Measurements from ENCODE around the gene MGAT3. TPM values are rescaled to one million over a fixed set of nuclear protein-coding genes. Genes with fewer than 3 reads are reported as not detected.

MGAT3 gene
- polyA plus RNA-seq, 1 experiment = 0.10 TPM

- ChIA-PET CTCF (no interaction called here), POLR2A (no interaction called here)
- Histone ChIP-seq H3K27me3 (ENCODE audit: control insufficient read depth, insufficient read depth, low read length) (no peaks in the 10 kb centered on the region), H3K27ac (ENCODE audit: low read depth, low read length) (no peak overlapping the region), H3K4me3 (ENCODE audit: low read depth, low read length) (no peak overlapping the region), H3K9me3 (ENCODE audit: control insufficient read depth, insufficient read depth, low read length) (no peaks in the 10 kb centered on the region)
- no peak for DNase-seq (ENCODE audit: low read depth, low spot score)
- TF ChIP-seq, protein P1, sequence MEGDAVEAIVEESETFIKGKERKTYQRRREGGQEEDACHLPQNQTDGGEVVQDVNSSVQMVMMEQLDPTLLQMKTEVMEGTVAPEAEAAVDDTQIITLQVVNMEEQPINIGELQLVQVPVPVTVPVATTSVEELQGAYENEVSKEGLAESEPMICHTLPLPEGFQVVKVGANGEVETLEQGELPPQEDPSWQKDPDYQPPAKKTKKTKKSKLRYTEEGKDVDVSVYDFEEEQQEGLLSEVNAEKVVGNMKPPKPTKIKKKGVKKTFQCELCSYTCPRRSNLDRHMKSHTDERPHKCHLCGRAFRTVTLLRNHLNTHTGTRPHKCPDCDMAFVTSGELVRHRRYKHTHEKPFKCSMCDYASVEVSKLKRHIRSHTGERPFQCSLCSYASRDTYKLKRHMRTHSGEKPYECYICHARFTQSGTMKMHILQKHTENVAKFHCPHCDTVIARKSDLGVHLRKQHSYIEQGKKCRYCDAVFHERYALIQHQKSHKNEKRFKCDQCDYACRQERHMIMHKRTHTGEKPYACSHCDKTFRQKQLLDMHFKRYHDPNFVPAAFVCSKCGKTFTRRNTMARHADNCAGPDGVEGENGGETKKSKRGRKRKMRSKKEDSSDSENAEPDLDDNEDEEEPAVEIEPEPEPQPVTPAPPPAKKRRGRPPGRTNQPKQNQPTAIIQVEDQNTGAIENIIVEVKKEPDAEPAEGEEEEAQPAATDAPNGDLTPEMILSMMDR (IDR thresholded peaks at IDR 0.05; ENCODE audit: low read depth, low read length) = no peak
Measured at GRCh38 chr22:39432361-39432811, 24.4 kb upstream of the MGAT3 start.

GRCh38 chr22:39433476-39434242 lies 23.2 kb upstream of the MGAT3 start:
- H3K27me3 ChIP-seq (ENCODE audit: control insufficient read depth, insufficient read depth, low read length) = no peaks in the 10 kb centered on the region
- no peak overlapping the region for H3K4me3 ChIP-seq (ENCODE audit: low read depth, low read length)
- TF ChIP-seq, protein P1 (IDR thresholded peaks at IDR 0.05; ENCODE audit: low read depth, low read length) = no peak
- ChIA-PET CTCF (interaction anchor here (1.0 kb wide), 1 partner anchor 82 kb away, joined by 3 read pairs; no protein-coding TSS in a partner anchor), POLR2A (interaction anchor here (1.2 kb wide), 1 partner anchor 14 kb away, joined by 3 read pairs; no protein-coding TSS in a partner anchor)
- H3K9me3 ChIP-seq (ENCODE audit: control insufficient read depth, insufficient read depth, low read length) = no peaks in the 10 kb centered on the region
- no peak overlapping the region for H3K27ac ChIP-seq (ENCODE audit: low read depth, low read length)
- DNase-seq (ENCODE audit: low read depth, low spot score) = no peak

- ChIA-PET POLR2A (interaction anchor here (1.2 kb wide), 1 partner anchor 14 kb away, joined by 3 read pairs; no protein-coding TSS in a partner anchor), CTCF (interaction anchor here (1.0 kb wide), 1 partner anchor 82 kb away, joined by 3 read pairs; no protein-coding TSS in a partner anchor)
- Histone ChIP-seq H3K27ac (ENCODE audit: low read depth, low read length) (no peak overlapping the region), H3K4me3 (ENCODE audit: low read depth, low read length) (no peak overlapping the region), H3K9me3 (ENCODE audit: control insufficient read depth, insufficient read depth, low read length) (no peaks in the 10 kb centered on the region), H3K27me3 (ENCODE audit: control insufficient read depth, insufficient read depth, low read length) (no peaks in the 10 kb centered on the region)
- TF ChIP-seq, protein P1 (IDR thresholded peaks at IDR 0.05; ENCODE audit: low read depth, low read length) = no peak
- DNase-seq (ENCODE audit: low read depth, low spot score) = no peak
Measured at GRCh38 chr22:39434243-39434653, 22.6 kb upstream of the MGAT3 start.

GRCh38 chr22:39434721-39435120 lies 22.1 kb upstream of the MGAT3 start:
- Histone ChIP-seq H3K27ac (ENCODE audit: low read depth, low read length) (no peak overlapping the region), H3K9me3 (ENCODE audit: control insufficient read depth, insufficient read depth, low read length) (no peaks in the 10 kb centered on the region), H3K27me3 (ENCODE audit: control insufficient read depth, insufficient read depth, low read length) (no peaks in the 10 kb centered on the region), H3K4me3 (ENCODE audit: low read depth, low read length) (no peak overlapping the region)
- DNase-seq (ENCODE audit: low read depth, low spot score) = no peak
- ChIA-PET CTCF (no interaction called here), POLR2A (interaction anchor here (1.2 kb wide), 1 partner anchor 15 kb away, joined by 3 read pairs; no protein-coding TSS in a partner anchor)
- TF ChIP-seq, protein P1 (IDR thresholded peaks at IDR 0.05; ENCODE audit: low read depth, low read length) = no peak

DNA sequence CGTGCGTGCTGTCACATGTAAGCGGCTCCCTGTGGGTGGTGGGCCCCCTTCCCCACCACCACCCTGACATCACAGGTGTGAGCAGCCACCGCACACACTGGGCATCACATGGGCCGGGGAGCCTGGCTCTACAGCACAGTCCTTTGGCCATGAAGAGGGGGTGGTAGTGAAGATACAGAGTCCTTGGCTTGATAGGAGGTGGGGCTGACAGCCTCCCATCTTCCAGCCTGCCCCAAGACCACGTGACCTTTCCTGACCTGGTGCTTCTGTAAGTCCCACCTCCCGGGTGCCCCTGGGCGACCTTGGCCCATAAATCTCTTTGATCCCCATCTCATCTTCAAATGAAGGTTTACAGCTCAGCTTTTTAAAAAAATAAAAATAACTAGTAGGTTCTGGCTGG lies 21.2 kb upstream of the MGAT3 start:
- TF ChIP-seq, protein P1 (IDR thresholded peaks at IDR 0.05; ENCODE audit: low read depth, low read length) = no peak
- Histone ChIP-seq H3K4me3 (ENCODE audit: low read depth, low read length) (no peak overlapping the region), H3K27me3 (ENCODE audit: control insufficient read depth, insufficient read depth, low read length) (no peaks in the 10 kb centered on the region), H3K27ac (ENCODE audit: low read depth, low read length) (no peak overlapping the region), H3K9me3 (ENCODE audit: control insufficient read depth, insufficient read depth, low read length) (no peaks in the 10 kb centered on the region)
- ChIA-PET CTCF (interaction anchor here (0.7 to 1.6 kb wide), 2 partner anchors 18 to 201 kb away, joined by 3 to 4 read pairs; no protein-coding TSS in a partner anchor), POLR2A (no interaction called here)
- DNase-seq (ENCODE audit: low read depth, low spot score) = no peak
